Sigmoid colon (tissue), 7 donors: Measurements from ENCODE around the gene THRB. TPM values are rescaled to one million over a fixed set of nuclear protein-coding genes. Genes with fewer than 3 reads are reported as not detected.

Experiments used
- DNase-seq: peaks from one replicate; pipeline ENCODE4 v3.0.0-alpha.2; 2019
- H3K27ac ChIP-seq, 4 donors: fragments of 200-600 bp; sonication (generic); one replicate each; pipeline ENCODE4 v1.5.1; 2016 to 2019; ENCODE audit warnings: mild to moderate bottlenecking in 1 of 4
- H3K27me3 ChIP-seq, 3 donors: fragments of 200-600 bp; sonication (generic); one replicate each; pipeline ENCODE4 v1.5.1; 2019; ENCODE audit warnings: mild to moderate bottlenecking in 1 of 3
- H3K36me3 ChIP-seq, 4 donors: fragments of 200-600 bp; sonication (generic); one replicate each; pipeline ENCODE4 v1.5.1; 2016 to 2019
- H3K4me1 ChIP-seq, 4 donors: fragments of 200-600 bp; sonication (generic); one replicate each; pipeline ENCODE4 v1.5.1; 2017 to 2019
- H3K4me3 ChIP-seq, 4 donors: fragments of 200-600 bp; sonication (generic); one replicate each; pipeline ENCODE4 v1.5.1; 2017 to 2019; ENCODE audit warnings: mild to moderate bottlenecking in 2 of 4, moderate library complexity in 1 of 4
- H3K9me3 ChIP-seq, 4 donors: fragments of 200-600 bp in 3 of 4; sonication (generic) in 3 of 4; one replicate each; pipeline versions ENCODE4 v1.5.1 to v1.6.1; 2013 to 2019
- EP300 ChIP-seq, 4 donors: sonication (generic); formaldehyde crosslinking; IDR thresholded peaks; one replicate each; pipeline ENCODE4 v1.6.1; 2017; ENCODE audit warnings: antibody characterized with exemption in 4 of 4
- POLR2A ChIP-seq, 2 donors: fragments of 450-650 bp; IDR thresholded peaks; one replicate each; pipeline ENCODE4 v1.6.1; 2016; ENCODE audit warnings: antibody characterized with exemption in 2 of 2, mild to moderate bottlenecking in 2 of 2, moderate library complexity in 2 of 2
- POLR2AphosphoS5 ChIP-seq, 4 donors: sonication (generic); formaldehyde crosslinking; IDR thresholded peaks; one replicate each; pipeline ENCODE4 v1.6.1; 2017; ENCODE audit warnings: antibody characterized with exemption in 4 of 4
- WGBS, 2 donors: extraction: QIAGEN DNeasy Blood & Tissue Kit; methylation state at CpG; one replicate each; pipeline ENCODE4 v1.1.7; 2013; 5-methylcytosine and 5-hydroxymethylcytosine counted together
- intact Hi-C: fragments of 100-400 bp; cut with DNase I; formaldehyde crosslinking; loops from one replicate; pipeline ENCODE4 v1.15.1; 2023
- polyA plus RNA-seq, 3 donors: library from polyadenylated mRNA; stranded (reverse); fragments of 200-250 nt; gene quantifications; one replicate each; pipeline ENCODE4 v1.2.3, GENCODE V29; 2013
- total RNA-seq, 4 donors: library from RNA; depleted of rRNA; stranded (reverse); fragments of >200 nt; gene quantifications; one replicate each; pipeline ENCODE4 v1.1.0, GENCODE V29; 2016
- TF ChIP-seq, protein P1 (sequence below), 4 experiments: fragments of 450-650 bp in 3 of 4; fragments of 200-600 bp in 1 of 4; IDR thresholded peaks; one replicate each; pipeline ENCODE4 v1.5.1; 2016 to 2019; ENCODE audit warnings: antibody characterized with exemption in 4 of 4, mild to moderate bottlenecking in 3 of 4, moderate library complexity in 2 of 4
- donor health status: healthy with polysubstance abuse.
- donor health status: Bipolar disorder and iron deficiency.
- donor health status: healthy.

The THRB gene
- total and polyA plus RNA-seq, 7 donors, result 7.2 to 49.5 (median 29.7) TPM

DNA sequence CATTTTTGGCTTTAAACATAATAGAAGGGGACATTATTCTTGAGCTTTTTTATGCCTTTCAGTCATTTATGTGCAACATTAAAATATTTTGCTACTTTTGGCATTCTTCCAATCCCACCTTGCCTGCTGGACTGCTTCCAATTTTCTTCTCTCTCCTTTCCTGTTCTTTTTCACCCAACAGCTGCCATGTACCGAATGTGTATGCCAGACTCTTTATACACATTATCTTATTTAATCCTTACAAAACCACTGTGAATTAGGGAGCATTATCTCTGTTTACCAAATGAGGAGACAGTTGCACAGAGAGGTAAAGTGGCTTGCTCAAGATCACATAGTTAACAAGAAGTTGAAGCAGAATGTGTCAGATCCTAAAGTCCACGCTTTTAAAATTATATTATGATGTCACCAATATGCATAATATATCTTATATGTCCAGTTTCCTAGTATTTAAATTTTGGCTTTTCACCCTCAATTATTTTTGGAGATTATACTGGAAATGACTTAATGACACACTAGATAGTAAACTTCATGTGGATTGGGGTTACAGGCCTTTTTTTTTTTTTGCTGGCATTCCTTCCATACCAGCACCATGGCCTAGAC, 231.5 kb downstream of the THRB start:
- Histone ChIP-seq H3K4me1 (peaks cover 0 to 50% (median 30%) of the 10 kb centered on the region in 4 donors), H3K36me3 (no peaks in the 10 kb centered on the region), H3K27ac (peak overlapping the region in 2 of 4 donors; percentile 25 to 50), H3K4me3 (no peak overlapping the region), H3K9me3 (no peaks in the 10 kb centered on the region), H3K27me3 (no peaks in the 10 kb centered on the region)
- intact Hi-C loops, result loop anchor here (5.0 kb wide), 1 partner anchor 419 kb away; no protein-coding TSS in a partner anchor
- no peak for DNase-seq
- 55 to 59% methylated on average over 2 of the region's 2 CpGs for WGBS, 2 donors
- TF ChIP-seq POLR2A (IDR thresholded peaks at IDR 0.05) (no peak), POLR2AphosphoS5 (IDR thresholded peaks at IDR 0.05) (no peak)

DNA sequence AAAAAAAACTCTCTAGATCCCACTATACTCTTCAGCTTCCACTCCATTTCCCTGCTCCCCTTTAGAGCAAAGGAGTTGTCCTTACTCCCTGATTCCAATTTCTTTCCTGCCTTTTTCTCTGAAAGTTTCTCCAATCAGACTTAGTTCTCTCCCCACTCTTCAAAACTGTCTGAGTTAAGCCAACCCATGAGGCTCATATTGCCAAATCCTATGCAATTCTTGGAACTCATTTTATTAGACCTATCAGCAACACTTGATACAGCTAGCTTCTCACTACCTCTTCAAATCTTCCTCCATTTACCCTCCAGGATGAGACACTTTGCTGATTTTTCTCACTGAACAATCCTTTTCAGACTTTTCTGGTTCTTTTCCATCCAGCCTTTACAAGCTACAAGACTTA, 233.1 kb downstream of the THRB start:
- H3K27ac ChIP-seq, result peak overlapping the region in 3 of 4 donors; percentile 15 to 50 (median 25)

GRCh38 chr3:24259901-24260512, 234.6 kb downstream of the THRB start:
- whole genome bisulfite sequencing, 2 donors, result 90 to 91% methylated on average over 2 of the region's 2 CpGs
- H3K9me3 ChIP-seq, result no peaks in the 10 kb centered on the region
- no peak overlapping the region for H3K4me3 ChIP-seq
- TF ChIP-seq EP300 (IDR thresholded peaks at IDR 0.05) (no peak), POLR2AphosphoS5 (IDR thresholded peaks at IDR 0.05) (no peak), POLR2A (IDR thresholded peaks at IDR 0.05) (no peak)
- TF ChIP-seq, protein P1, sequence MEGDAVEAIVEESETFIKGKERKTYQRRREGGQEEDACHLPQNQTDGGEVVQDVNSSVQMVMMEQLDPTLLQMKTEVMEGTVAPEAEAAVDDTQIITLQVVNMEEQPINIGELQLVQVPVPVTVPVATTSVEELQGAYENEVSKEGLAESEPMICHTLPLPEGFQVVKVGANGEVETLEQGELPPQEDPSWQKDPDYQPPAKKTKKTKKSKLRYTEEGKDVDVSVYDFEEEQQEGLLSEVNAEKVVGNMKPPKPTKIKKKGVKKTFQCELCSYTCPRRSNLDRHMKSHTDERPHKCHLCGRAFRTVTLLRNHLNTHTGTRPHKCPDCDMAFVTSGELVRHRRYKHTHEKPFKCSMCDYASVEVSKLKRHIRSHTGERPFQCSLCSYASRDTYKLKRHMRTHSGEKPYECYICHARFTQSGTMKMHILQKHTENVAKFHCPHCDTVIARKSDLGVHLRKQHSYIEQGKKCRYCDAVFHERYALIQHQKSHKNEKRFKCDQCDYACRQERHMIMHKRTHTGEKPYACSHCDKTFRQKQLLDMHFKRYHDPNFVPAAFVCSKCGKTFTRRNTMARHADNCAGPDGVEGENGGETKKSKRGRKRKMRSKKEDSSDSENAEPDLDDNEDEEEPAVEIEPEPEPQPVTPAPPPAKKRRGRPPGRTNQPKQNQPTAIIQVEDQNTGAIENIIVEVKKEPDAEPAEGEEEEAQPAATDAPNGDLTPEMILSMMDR (IDR thresholded peaks at IDR 0.05), result no peak
- intact Hi-C loops, result loop anchor here (5.0 kb wide), 1 partner anchor 422 kb away; no protein-coding TSS in a partner anchor
- peak overlapping the region in 3 of 4 donors; percentile 47 to 61 (median 47) for H3K27ac ChIP-seq
- H3K36me3 ChIP-seq, result no peaks in the 10 kb centered on the region
- H3K27me3 ChIP-seq, result no peaks in the 10 kb centered on the region
- H3K4me1 ChIP-seq, result peaks cover 0 to 65% (median 35%) of the 10 kb centered on the region in 4 donors
- DNase-seq, result no peak

More for the DNA sequence above, 233.1 kb downstream of the THRB start:
- no peak for DNase-seq
- no peaks in the 10 kb centered on the region for H3K36me3 ChIP-seq
- TF ChIP-seq, protein P1 (IDR thresholded peaks at IDR 0.05), result no peak
- TF ChIP-seq POLR2AphosphoS5 (IDR thresholded peaks at IDR 0.05) (no peak), EP300 (IDR thresholded peaks at IDR 0.05) (no peak), POLR2A (IDR thresholded peaks at IDR 0.05) (no peak)
- no peaks in the 10 kb centered on the region for H3K9me3 ChIP-seq
- H3K4me3 ChIP-seq, result no peak overlapping the region
- H3K27me3 ChIP-seq, result no peaks in the 10 kb centered on the region
- intact Hi-C loops, result loop anchor here (5.0 kb wide), 1 partner anchor 421 kb away; no protein-coding TSS in a partner anchor
- H3K4me1 ChIP-seq, result peaks cover 0 to 59% (median 34%) of the 10 kb centered on the region in 4 donors

DNA sequence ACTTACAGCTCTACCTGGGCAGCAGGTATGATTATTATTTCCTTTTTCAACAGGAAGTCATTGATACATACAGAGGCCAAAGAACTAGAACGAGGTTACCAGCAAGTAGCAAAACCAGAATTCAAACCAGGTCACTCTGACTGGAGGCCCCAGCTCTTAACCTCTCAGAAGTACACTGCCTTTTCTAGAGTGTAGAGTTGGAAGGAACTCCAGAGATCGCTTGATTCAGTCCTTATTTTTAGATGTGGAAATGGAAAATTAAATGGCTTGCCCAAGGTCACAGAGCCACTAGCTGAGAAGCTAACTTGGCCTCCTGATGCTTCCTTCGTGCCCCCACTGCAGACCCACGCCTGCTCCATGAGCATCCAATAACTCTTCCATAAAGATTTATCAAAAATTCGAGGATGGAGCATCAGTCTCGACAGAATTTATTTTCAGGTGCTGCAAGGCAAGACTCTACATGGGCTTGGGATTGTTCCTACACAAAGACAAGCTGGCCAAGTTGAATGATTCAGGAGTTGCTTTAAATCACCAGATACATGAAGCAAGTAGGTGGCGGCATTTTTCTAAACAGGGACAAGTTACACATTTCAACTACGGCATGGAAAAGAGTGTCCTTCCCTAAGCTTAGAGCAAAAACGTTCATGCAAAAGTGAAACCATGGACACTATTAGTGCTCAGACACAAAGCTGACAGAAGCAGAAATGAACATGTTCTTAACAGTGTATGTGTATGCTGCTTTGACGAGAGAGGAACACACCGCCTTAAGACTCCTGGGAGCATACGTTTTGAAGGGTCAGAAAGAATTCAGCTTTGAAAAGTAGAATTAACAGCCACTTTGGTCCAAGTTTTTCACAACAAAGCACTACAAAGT, 235.7 kb downstream of the THRB start:
- H3K36me3 ChIP-seq, result no peaks in the 10 kb centered on the region
- 73 to 88% methylated on average over 12 of the region's 12 CpGs for WGBS, 2 donors
- H3K27ac ChIP-seq, result peak overlapping the region in 3 of 4 donors; percentile 47 to 61 (median 47)
- TF ChIP-seq, protein P1 (IDR thresholded peaks at IDR 0.05), result no peak
- TF ChIP-seq POLR2A (IDR thresholded peaks at IDR 0.05) (no peak), POLR2AphosphoS5 (IDR thresholded peaks at IDR 0.05) (no peak), EP300 (IDR thresholded peaks at IDR 0.05) (no peak)
- H3K4me3 ChIP-seq, result peak overlapping the region in 2 of 4 donors; percentile 17 to 20
- no peak for DNase-seq
- no peaks in the 10 kb centered on the region for H3K27me3 ChIP-seq
- H3K4me1 ChIP-seq, result peaks cover 0 to 71% (median 39%) of the 10 kb centered on the region in 4 donors
- intact Hi-C loops, result no loop called here
- no peaks in the 10 kb centered on the region for H3K9me3 ChIP-seq
